ENCODE measurements around the gene CCDC88A. TPM values are rescaled to one million over a fixed set of nuclear protein-coding genes. Genes with fewer than 3 reads are reported as not detected.

Gene CCDC88A
- total and polyA plus RNA-seq, 2 experiments from 2014 or later, result 12.2 to 31.0 TPM

- WGBS (ENCODE audit: low lambda C conversion rate, missing lambda C conversion rate), result 91% methylated on average over 2 of the region's 2 CpGs
- no peak for DNase-seq (ENCODE audit: low spot score)
- no peaks in the 10 kb centered on the region for H3K9me2 ChIP-seq (replicated peaks; ENCODE audit: insufficient read depth)
- H4K20me1 ChIP-seq (ENCODE audit: insufficient read depth, poor library complexity, severe bottlenecking), result no peaks in the 10 kb centered on the region
- H3K27me3 ChIP-seq, result no peaks in the 10 kb centered on the region
- no peak overlapping the region for H3K4me3 ChIP-seq
- no peak overlapping the region for H3K4me2 ChIP-seq
- no peak overlapping the region for H2AFZ ChIP-seq
- peaks cover 7% of the 10 kb centered on the region for H3K79me2 ChIP-seq
- no peaks in the 10 kb centered on the region for H3K36me3 ChIP-seq (replicated peaks; ENCODE audit: insufficient read depth, low read depth)
- H3K9me3 ChIP-seq (ENCODE audit: low read depth), result no peaks in the 10 kb centered on the region
- TF ChIP-seq CTCF (IDR thresholded peaks at IDR 0.05; ENCODE audit: poor library complexity) (no peak), EZH2 (IDR thresholded peaks at IDR 0.05; ENCODE audit: borderline replicate concordance) (no peak), EZH2phosphoT487 (IDR thresholded peaks at IDR 0.05; ENCODE audit: low read depth, severe bottlenecking, unreplicated experiment) (no peak)
- H3K4me1 ChIP-seq (ENCODE audit: insufficient read depth), result no peaks in the 10 kb centered on the region
- no peak overlapping the region for H3K27ac ChIP-seq
Observed at GRCh38 chr2:55405116-55405515, 14.5 kb downstream of the CCDC88A start.

- no peaks in the 10 kb centered on the region for H3K9me3 ChIP-seq (ENCODE audit: low read depth)
- H3K79me2 ChIP-seq, result peaks cover 4% of the 10 kb centered on the region
- H3K4me1 ChIP-seq (ENCODE audit: insufficient read depth), result no peaks in the 10 kb centered on the region
- no peaks in the 10 kb centered on the region for H3K27me3 ChIP-seq
- TF ChIP-seq CTCF (IDR thresholded peaks at IDR 0.05; ENCODE audit: poor library complexity) (no peak), EZH2 (IDR thresholded peaks at IDR 0.05; ENCODE audit: borderline replicate concordance) (no peak), EZH2phosphoT487 (IDR thresholded peaks at IDR 0.05; ENCODE audit: low read depth, severe bottlenecking, unreplicated experiment) (no peak)
- no peak overlapping the region for H3K4me3 ChIP-seq
- no peaks in the 10 kb centered on the region for H3K36me3 ChIP-seq (replicated peaks; ENCODE audit: insufficient read depth, low read depth)
- no peak overlapping the region for H3K4me2 ChIP-seq
- no peaks in the 10 kb centered on the region for H3K9me2 ChIP-seq (replicated peaks; ENCODE audit: insufficient read depth)
- no peak overlapping the region for H2AFZ ChIP-seq
- DNase-seq (ENCODE audit: low spot score), result no peak
- H3K27ac ChIP-seq, result no peak overlapping the region
- H4K20me1 ChIP-seq (ENCODE audit: insufficient read depth, poor library complexity, severe bottlenecking), result no peaks in the 10 kb centered on the region
- 96% methylated on average over 4 of the region's 4 CpGs for WGBS (ENCODE audit: low lambda C conversion rate, missing lambda C conversion rate)
Observed at GRCh38 chr2:55403256-55403998, 16.2 kb downstream of the CCDC88A start.

GRCh38 chr2:55401124-55401523 lies 18.5 kb downstream of the CCDC88A start:
- no peaks in the 10 kb centered on the region for H3K27me3 ChIP-seq
- DNase-seq (ENCODE audit: low spot score), result no peak
- no peak overlapping the region for H2AFZ ChIP-seq
- H3K9me3 ChIP-seq (ENCODE audit: low read depth), result no peaks in the 10 kb centered on the region
- H3K27ac ChIP-seq, result no peak overlapping the region
- H3K36me3 ChIP-seq (replicated peaks; ENCODE audit: insufficient read depth, low read depth), result no peaks in the 10 kb centered on the region
- no peaks in the 10 kb centered on the region for H3K9me2 ChIP-seq (replicated peaks; ENCODE audit: insufficient read depth)
- 100% methylated on average over 1 of the region's 1 CpG for WGBS (ENCODE audit: low lambda C conversion rate, missing lambda C conversion rate)
- no peak overlapping the region for H3K4me3 ChIP-seq
- no peaks in the 10 kb centered on the region for H3K4me1 ChIP-seq (ENCODE audit: insufficient read depth)
- no peaks in the 10 kb centered on the region for H4K20me1 ChIP-seq (ENCODE audit: insufficient read depth, poor library complexity, severe bottlenecking)
- H3K79me2 ChIP-seq, result no peaks in the 10 kb centered on the region
- TF ChIP-seq CTCF (IDR thresholded peaks at IDR 0.05; ENCODE audit: poor library complexity) (no peak), EZH2phosphoT487 (IDR thresholded peaks at IDR 0.05; ENCODE audit: low read depth, severe bottlenecking, unreplicated experiment) (no peak), EZH2 (IDR thresholded peaks at IDR 0.05; ENCODE audit: borderline replicate concordance) (no peak)
- H3K4me2 ChIP-seq, result no peak overlapping the region

Data from hepatocyte (in vitro differentiated cells).